GM18499 (cell line): Measurements from ENCODE around the gene TCF21.
A peak's percentile ranks its signal among the peaks of the same experiment; 100 is the strongest.
"Not testable (repeated sequence)": the region's sequence is repeated elsewhere in the genome, so short reads cannot be mapped to it uniquely, and the experiment has no call there.

Experiments
- ATAC-seq: cut with Tn5 transposase; IDR thresholded peaks from one replicate; pipeline ENCODE4 v1.9.1; 2021; ENCODE audit warnings: moderate number of reproducible peaks; ENCODE audit not compliant: insufficient read depth, unreplicated experiment

The TCF21 gene

DNA sequence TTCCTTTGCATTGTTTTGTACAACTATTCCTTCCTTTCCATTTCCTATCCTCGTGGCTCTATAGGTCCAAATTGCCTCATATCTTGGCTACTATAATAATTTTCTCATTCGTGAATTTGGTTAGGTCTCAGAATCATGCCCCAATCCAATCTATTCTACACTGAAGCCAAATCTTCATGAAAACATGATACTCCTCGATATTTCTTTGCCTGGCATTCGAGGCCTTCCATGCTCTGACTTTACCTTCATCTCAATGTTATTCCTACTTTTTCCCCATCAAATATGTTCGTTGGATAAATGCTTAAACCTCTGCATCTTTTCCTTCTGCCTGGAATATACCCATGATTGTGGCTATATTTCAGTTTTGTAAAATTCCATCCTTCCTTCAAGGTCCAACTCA, 30.4 kb downstream of the TCF21 start:
- no peak for ATAC-seq

DNA sequence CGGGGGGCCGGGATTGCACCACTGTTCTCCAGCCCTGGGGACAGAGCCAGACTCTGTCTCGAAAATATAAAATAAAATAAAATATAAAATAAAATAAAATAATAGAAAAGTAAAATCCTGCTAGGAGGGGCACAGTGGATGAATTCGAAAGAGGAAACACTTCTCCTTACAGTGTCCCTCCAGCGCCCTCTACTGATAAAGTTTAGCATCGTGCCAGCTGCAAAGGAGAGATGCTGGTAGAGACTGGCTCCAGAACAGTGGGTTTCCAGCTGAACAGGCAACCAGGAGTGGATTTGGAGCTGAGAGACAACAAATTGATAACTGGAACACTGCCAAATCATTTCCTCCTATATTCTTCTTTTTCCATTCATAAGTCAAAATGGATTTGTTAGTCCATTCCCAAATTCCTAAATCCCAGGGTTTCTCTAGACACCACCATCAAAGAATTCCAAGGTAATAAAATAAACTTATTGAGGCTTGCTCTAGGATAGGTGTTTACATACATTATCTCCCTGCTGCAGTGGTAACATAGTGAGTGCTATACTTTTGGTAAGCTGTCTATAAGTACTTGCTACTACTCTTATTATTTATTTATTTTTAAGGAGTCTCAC, 32.4 kb downstream of the TCF21 start:
- no peak for ATAC-seq

DNA sequence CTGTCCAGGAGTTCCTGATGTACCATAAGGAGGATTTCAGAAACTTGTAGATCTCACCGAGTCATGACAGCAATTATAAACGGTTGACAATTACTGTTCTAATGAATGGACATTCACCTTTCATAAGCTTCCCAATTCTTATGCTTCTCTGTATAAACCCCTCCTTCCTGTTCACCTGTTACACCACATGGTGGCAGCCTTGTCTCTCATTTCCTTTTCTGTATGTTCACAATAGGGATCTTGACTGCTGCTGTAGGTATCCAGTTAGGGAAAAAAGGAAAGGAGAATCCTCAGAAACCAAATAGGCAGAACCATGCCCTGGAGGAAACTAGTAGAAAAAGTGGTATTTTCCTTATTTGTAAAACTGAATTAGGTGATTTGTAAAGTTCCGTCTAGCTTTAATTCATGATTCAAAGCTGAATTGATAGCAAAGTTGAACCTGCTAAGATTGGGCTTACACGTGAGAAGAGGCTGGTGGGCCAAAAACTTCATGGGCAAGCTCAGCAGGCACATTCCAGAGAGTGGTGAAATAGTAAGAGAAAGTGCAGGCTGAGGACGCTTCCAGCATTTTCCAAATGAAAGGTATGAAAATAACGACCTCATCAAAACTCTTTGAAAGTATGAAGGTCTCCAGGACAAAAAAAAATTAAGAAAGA, 35.2 kb downstream of the TCF21 start:
- peak; percentile 81 for ATAC-seq

DNA sequence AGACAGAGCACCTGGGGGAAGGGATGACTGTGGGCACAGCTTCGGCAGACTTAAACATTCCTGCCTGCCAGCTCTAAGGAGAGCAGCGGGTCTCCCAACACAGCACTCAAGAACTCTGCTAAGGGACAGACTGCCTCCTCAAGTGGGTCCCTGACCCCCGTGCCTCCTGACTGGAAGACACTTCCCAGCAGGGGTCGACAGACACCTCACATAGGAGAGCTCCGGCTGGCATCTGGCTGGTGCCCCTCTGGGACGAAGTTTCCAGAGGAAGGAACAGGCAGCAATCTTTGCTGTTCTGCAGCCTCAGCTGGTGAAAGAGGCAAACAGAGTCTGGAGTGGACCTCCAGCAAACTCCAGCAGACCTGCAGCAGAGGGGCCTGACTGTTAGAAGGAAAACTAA, 42.3 kb downstream of the TCF21 start:
- ATAC-seq: not testable (repeated sequence)

DNA sequence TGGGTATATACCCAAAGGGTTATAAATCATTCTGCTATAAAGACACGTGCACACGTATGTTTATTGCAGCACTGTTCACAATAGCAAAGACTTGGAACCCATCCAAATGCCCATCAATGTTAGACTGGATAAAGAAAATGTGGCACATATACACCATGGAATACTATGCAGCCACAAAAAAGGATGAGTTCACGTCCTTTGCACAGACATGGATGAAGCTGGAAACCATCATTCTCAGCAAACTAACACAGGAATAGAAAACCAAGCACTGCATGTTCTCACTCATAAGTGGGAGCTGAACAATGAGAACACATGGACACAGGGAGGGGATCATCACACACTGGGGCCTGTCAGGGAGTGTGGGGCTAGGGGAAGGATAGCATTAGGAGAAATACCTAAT, 47.4 kb downstream of the TCF21 start:
- ATAC-seq: not testable (repeated sequence)

DNA sequence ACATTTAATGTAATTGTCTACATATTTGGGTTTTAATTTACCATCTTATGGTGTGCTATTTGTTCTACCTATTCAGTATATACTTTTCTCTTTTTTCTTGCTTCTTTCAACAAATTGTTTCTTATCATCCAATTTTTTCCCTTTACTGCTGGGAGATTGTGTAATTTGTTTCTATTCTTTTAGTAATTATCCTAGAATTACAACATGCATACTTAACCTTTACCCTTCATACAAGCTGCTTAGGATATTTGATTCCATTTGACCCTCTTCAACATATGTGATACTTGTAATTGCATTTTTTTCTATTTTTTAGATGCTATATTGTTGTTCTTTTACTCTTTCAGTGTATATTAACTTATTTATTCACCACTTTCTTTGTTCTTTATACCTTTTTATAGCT, 49.0 kb downstream of the TCF21 start:
- ATAC-seq: no peak

DNA sequence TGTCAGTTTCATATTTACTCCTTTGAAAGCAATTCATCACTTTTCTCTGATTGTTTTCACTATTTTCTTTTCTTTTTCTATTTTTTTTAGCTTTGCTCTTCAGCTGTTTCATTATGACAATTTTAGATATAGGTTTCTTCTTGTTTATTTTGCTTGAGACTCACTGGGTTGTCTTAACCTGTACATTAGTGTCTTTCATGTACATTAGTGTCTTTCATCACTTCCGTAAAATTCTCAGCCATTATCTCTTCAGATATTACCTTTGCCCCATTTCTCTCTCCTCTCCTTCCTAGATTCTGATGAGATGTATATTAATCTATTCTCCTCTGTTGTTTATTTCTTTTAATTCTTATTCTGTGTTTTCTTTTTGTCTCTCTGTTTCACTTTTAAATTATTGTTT, 49.6 kb downstream of the TCF21 start:
- ATAC-seq: no peak

DNA sequence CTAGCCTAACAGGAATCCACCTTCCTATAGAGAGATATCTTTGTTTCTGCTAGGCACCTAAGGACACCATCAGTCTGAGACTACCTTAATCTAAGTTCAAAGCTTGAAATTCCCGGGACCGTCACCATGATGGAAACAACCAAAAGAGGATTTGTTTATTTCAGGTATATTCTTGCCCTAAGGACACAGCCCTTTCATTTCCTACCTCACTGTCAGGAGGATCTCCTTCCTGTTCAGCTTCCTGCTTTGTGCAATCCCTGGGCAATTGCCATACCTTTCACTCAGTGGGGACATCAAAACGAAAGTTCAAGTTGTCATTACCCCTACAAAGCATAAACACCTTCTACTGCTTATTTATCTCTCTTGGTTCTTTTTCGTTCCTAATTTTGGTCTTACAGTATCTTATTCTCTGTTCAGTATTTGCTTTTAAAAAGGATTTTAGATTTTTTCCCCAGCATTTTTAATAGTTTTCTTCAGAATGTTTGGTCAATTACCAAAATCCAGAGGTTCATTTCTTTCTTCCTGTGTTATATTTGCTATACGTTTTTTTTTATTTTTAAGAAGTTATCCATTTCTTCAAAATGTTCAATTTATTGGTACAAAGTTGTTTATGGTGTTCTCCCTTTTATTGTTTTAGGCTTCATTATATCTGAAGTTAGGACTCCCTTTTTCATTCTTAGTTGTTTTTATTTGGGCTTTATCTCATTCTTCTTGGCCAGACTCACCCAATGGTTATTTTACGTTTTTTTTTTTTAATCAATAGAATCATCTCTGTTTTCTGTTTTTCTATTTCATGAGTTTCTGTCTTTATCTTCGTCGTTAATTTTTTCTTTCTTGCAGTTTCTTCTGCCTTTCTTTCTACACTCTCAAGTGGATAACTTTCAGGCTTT, 51.1 kb downstream of the TCF21 start:
- no peak for ATAC-seq
